Stimulated activated CD8-positive, alpha-beta memory T cell treated with anti-CD3 and anti-CD28 coated beads, Interleukin-7, amount 100 ng/mL, for 1 hour (primary cell): ENCODE results near the gene WDR89.
"Not testable (repeated sequence)": the region's sequence is repeated elsewhere in the genome, so short reads cannot be mapped to it uniquely, and the experiment has no call there.

Experiments used
- DNase-seq, 2 donors: peaks; one replicate each; pipeline ENCODE4 v3.0.0-alpha.2; 2020; ENCODE audit warnings: low read depth in 2 of 2

WDR89 gene

GRCh38 chr14:63654346-63654745 is 12.7 kb upstream of the WDR89 start:
- no peak for DNase-seq

GRCh38 chr14:63652406-63652805 is 10.7 kb upstream of the WDR89 start:
- no peak for DNase-seq

- DNase-seq, result peak; percentile 10 to 13
Measured at GRCh38 chr14:63650256-63650952, 8.7 kb upstream of the WDR89 start.

- no peak for DNase-seq
Measured at GRCh38 chr14:63647696-63648410, 6.2 kb upstream of the WDR89 start.

GRCh38 chr14:63644741-63645140 is 3.1 kb upstream of the WDR89 start:
- DNase-seq, result no peak

GRCh38 chr14:63642656-63643382 is 1.1 kb upstream of the WDR89 start:
- DNase-seq, result no peak

GRCh38 chr14:63642229-63642611 is 549 bp upstream of the WDR89 start:
- DNase-seq, result peak; percentile 46 to 57

GRCh38 chr14:63638493-63638892 is 3.2 kb downstream of the WDR89 start:
- no peak for DNase-seq

- DNase-seq, result not testable (repeated sequence)
Measured at GRCh38 chr14:63636094-63636635, 5.5 kb downstream of the WDR89 start.

GRCh38 chr14:63633801-63634200 is 7.9 kb downstream of the WDR89 start:
- DNase-seq, result no peak

- no peak for DNase-seq
Measured at GRCh38 chr14:63632932-63633514, 8.6 kb downstream of the WDR89 start.

- DNase-seq, result no peak
Measured at GRCh38 chr14:63624701-63625100, 17.0 kb downstream of the WDR89 start.

GRCh38 chr14:63624203-63624602 is 17.5 kb downstream of the WDR89 start:
- no peak for DNase-seq

GRCh38 chr14:63621975-63622374 is 19.7 kb downstream of the WDR89 start:
- DNase-seq, result not testable (repeated sequence)

- DNase-seq, result no peak
Measured at GRCh38 chr14:63616015-63616414, 25.7 kb downstream of the WDR89 start.

- no peak for DNase-seq
Measured at GRCh38 chr14:63614679-63615363, 26.9 kb downstream of the WDR89 start.

GRCh38 chr14:63611078-63611477 is 30.6 kb downstream of the WDR89 start:
- no peak for DNase-seq

- DNase-seq, result no peak
Measured at GRCh38 chr14:63605041-63605532, 36.6 kb downstream of the WDR89 start.

- no peak for DNase-seq
Measured at GRCh38 chr14:63604626-63605025, 37.0 kb downstream of the WDR89 start.

- no peak for DNase-seq
Measured at GRCh38 chr14:63603749-63604277, 37.9 kb downstream of the WDR89 start.

- DNase-seq, result no peak
Measured at GRCh38 chr14:63598807-63599206, 42.9 kb downstream of the WDR89 start.
